CD14-positive monocyte (primary cell): ENCODE results near the gene PTTG1IP. TPM values are rescaled to one million over a fixed set of nuclear protein-coding genes. Genes with fewer than 3 reads are reported as not detected.

ENCODE experiments used
- DNase-seq, 3 donors: peaks; one replicate each; pipeline ENCODE4 v3.0.0-alpha.2; 2011 to 2022
- H2AFZ ChIP-seq: 2 replicates; pipeline ENCODE4 v1.6.0; 2012; ENCODE audit warnings: mild to moderate bottlenecking, low read depth, low read length, inconsistent platforms; ENCODE audit not compliant: insufficient read depth, poor library complexity, severe bottlenecking
- H3K27ac ChIP-seq, 2 donors: 1 replicate in 1 of 2; 2 replicates in 1 of 2; pipeline ENCODE4 v1.5.1; 2012 to 2013; ENCODE audit warnings: low read length in 2 of 2, control low read depth in 1 of 2, inconsistent platforms in 1 of 2, low read depth in 1 of 2, mild to moderate bottlenecking in 1 of 2
- H3K27me3 ChIP-seq, 2 donors: one replicate each; pipeline versions ENCODE4 v1.6.0 to v1.6.1; 2011 to 2013; ENCODE audit warnings: low read length in 2 of 2; ENCODE audit not compliant: control insufficient read depth in 2 of 2, insufficient read depth in 2 of 2
- H3K36me3 ChIP-seq, 2 donors: replicated peaks in 1 of 2; 1 replicate in 1 of 2; 2 replicates in 1 of 2; pipeline versions ENCODE4 v1.5.1 to v1.6.1; 2012 to 2013; ENCODE audit warnings: low read length in 2 of 2, control low read depth in 1 of 2, inconsistent platforms in 1 of 2, mild to moderate bottlenecking in 1 of 2; ENCODE audit not compliant: insufficient read depth in 2 of 2, control insufficient read depth in 1 of 2
- H3K4me1 ChIP-seq, 2 donors: 1 replicate in 1 of 2; 2 replicates in 1 of 2; pipeline versions ENCODE4 v1.5.1 to v1.6.1; 2012 to 2013; ENCODE audit warnings: low read length in 2 of 2, control low read depth in 1 of 2, inconsistent platforms in 1 of 2, mild to moderate bottlenecking in 1 of 2, moderate library complexity in 1 of 2; ENCODE audit not compliant: insufficient read depth in 2 of 2, control insufficient read depth in 1 of 2
- H3K4me2 ChIP-seq: replicated peaks from 2 replicates; pipeline ENCODE3; 2012; ENCODE audit warnings: low read length, moderate library complexity, mild to moderate bottlenecking; ENCODE audit not compliant: poor library complexity, severe bottlenecking; ENCODE audit errors: extremely low read depth
- H3K4me3 ChIP-seq, 3 experiments: fragments of 200-600 bp in 1 of 3; sonication (generic) in 1 of 3; replicated peaks in 1 of 3; 1 replicate in 2 of 3; 2 replicates in 1 of 3; pipeline ENCODE4 v1.5.1; 2011 to 2013; ENCODE audit warnings: low read length in 3 of 3, mild to moderate bottlenecking in 3 of 3, control low read depth in 2 of 3, low read depth in 2 of 3, inconsistent platforms in 1 of 3, moderate library complexity in 1 of 3
- H3K79me2 ChIP-seq: 2 replicates; pipeline ENCODE4 v1.6.0; 2012; ENCODE audit warnings: mild to moderate bottlenecking, control low read depth, inconsistent platforms, low read length, moderate library complexity; ENCODE audit not compliant: insufficient read depth
- H3K9ac ChIP-seq: 2 replicates; pipeline ENCODE4 v1.6.0; 2017; ENCODE audit warnings: low read length, mild to moderate bottlenecking; ENCODE audit not compliant: insufficient read depth, poor library complexity, severe bottlenecking
- H3K9me3 ChIP-seq, 2 donors: replicated peaks in 1 of 2; 1 replicate in 1 of 2; 2 replicates in 1 of 2; pipeline versions ENCODE4 v1.5.1 to v1.6.1; 2012 to 2013; ENCODE audit warnings: low read length in 2 of 2, control low read depth in 1 of 2; ENCODE audit not compliant: control insufficient read depth in 1 of 2, insufficient read depth in 1 of 2
- H4K20me1 ChIP-seq: 2 replicates; pipeline ENCODE4 v1.6.0; 2012; ENCODE audit warnings: mild to moderate bottlenecking, low read length, control low read depth, moderate library complexity; ENCODE audit not compliant: insufficient read depth
- H3K27ac Mint-ChIP-seq, 7 donors: one replicate each; pipeline ENCODE4 v1.8.0; 2020; ENCODE audit warnings: mild to moderate bottlenecking in 7 of 7, mixed read lengths in 7 of 7, moderate library complexity in 6 of 7, inconsistent platforms in 2 of 7
- H3K27me3 Mint-ChIP-seq, 3 donors: one replicate each; pipeline ENCODE4 v1.8.0; 2021 to 2022; ENCODE audit warnings: low read depth in 3 of 3, mild to moderate bottlenecking in 3 of 3, mixed read lengths in 3 of 3, moderate library complexity in 3 of 3, inconsistent platforms in 1 of 3
- H3K36me3 Mint-ChIP-seq, 2 donors: one replicate each; pipeline ENCODE4 v1.8.0; 2020; ENCODE audit warnings: mixed read lengths in 2 of 2, inconsistent platforms in 1 of 2, mild to moderate bottlenecking in 1 of 2
- H3K4me1 Mint-ChIP-seq: one replicate; pipeline ENCODE4 v1.8.0; 2020; ENCODE audit warnings: mild to moderate bottlenecking, mixed read lengths
- H3K4me3 Mint-ChIP-seq, 2 donors: one replicate each; pipeline ENCODE4 v1.8.0; 2020; ENCODE audit warnings: mild to moderate bottlenecking in 2 of 2, mixed read lengths in 2 of 2, moderate library complexity in 1 of 2
- H3K9me3 Mint-ChIP-seq, 7 donors: one replicate each; pipeline ENCODE4 v1.8.0; 2020 to 2022; ENCODE audit warnings: mixed read lengths in 7 of 7, mild to moderate bottlenecking in 6 of 7, moderate library complexity in 6 of 7, inconsistent platforms in 2 of 7
- WGBS: methylation state at CpG from one replicate; pipeline ENCODE4 v1.1.5; 2013; ENCODE audit warnings: missing lambda C conversion rate; ENCODE audit not compliant: insufficient coverage; 5-methylcytosine and 5-hydroxymethylcytosine counted together
- intact Hi-C, 2 donors: fragments of 100-400 bp; cut with micrococcal nuclease; formaldehyde crosslinking; loops; one replicate each; pipeline versions ENCODE4 v1.15.0 to v1.15.1; 2023
- polyA plus RNA-seq, 3 donors: library from polyadenylated mRNA; depleted of rRNA in 1 of 3; unstranded in 2 of 3; stranded (reverse) in 1 of 3; fragments of 300-500 nt in 2 of 3; fragments of >200 nt in 1 of 3; fragmentation: Illumina TruSeq in 2 of 3; gene quantifications; 1 replicate in 2 of 3; 2 replicates in 1 of 3; pipeline ENCODE4 v1.2.3, GENCODE V29; 2012 to 2021
- TF ChIP-seq, protein P1 (sequence below): fragments of 200-600 bp; IDR thresholded peaks from one replicate; pipeline ENCODE4 v1.8.0; 2022; ENCODE audit warnings: antibody characterized with exemption, mild to moderate bottlenecking

PTTG1IP gene
- polyA plus RNA-seq, 3 donors: 118 to 238 (median 206) TPM

- Histone ChIP-seq H3K36me3 (no peaks in the 10 kb centered on the region), H2AFZ (no peak overlapping the region), H3K4me3 (peak overlapping the region in 1 of 3 experiments; percentile 54), H3K4me1 (peaks cover 87 to 93% of the 10 kb centered on the region in 2 donors), H3K79me2 (peaks cover 41% of the 10 kb centered on the region), H3K4me2 (peak overlapping the region; percentile 66), H3K9ac (no peak overlapping the region), H3K27me3 (no peaks in the 10 kb centered on the region), H4K20me1 (no peaks in the 10 kb centered on the region), H3K9me3 (no peaks in the 10 kb centered on the region), H3K27ac (peak overlapping the region; percentile 75 to 88)
- Mint-ChIP-seq H3K36me3 (no peaks in the 10 kb centered on the region), H3K9me3 (no peaks in the 10 kb centered on the region), H3K27me3 (peaks cover 0 to 3% (median 0%) of the 10 kb centered on the region in 3 donors), H3K27ac (peak overlapping the region; percentile 93 to 99 (median 96)), H3K4me3 (peak overlapping the region; percentile 16 to 49), H3K4me1 (peaks cover 80% of the 10 kb centered on the region)
- DNase-seq: peak; percentile 85 to 96 (median 96)
- 0% methylated on average over 6 of the region's 13 CpGs for WGBS
- intact Hi-C loops: loop anchor here in 1 of 2 donors (2.0 kb wide), 2 partner anchors 14 to 46 kb away; no protein-coding TSS in a partner anchor
- TF ChIP-seq, protein P1, sequence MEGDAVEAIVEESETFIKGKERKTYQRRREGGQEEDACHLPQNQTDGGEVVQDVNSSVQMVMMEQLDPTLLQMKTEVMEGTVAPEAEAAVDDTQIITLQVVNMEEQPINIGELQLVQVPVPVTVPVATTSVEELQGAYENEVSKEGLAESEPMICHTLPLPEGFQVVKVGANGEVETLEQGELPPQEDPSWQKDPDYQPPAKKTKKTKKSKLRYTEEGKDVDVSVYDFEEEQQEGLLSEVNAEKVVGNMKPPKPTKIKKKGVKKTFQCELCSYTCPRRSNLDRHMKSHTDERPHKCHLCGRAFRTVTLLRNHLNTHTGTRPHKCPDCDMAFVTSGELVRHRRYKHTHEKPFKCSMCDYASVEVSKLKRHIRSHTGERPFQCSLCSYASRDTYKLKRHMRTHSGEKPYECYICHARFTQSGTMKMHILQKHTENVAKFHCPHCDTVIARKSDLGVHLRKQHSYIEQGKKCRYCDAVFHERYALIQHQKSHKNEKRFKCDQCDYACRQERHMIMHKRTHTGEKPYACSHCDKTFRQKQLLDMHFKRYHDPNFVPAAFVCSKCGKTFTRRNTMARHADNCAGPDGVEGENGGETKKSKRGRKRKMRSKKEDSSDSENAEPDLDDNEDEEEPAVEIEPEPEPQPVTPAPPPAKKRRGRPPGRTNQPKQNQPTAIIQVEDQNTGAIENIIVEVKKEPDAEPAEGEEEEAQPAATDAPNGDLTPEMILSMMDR: no peak
Measured at GRCh38 chr21:44878053-44878982, 4.8 kb upstream of the PTTG1IP start.

DNA sequence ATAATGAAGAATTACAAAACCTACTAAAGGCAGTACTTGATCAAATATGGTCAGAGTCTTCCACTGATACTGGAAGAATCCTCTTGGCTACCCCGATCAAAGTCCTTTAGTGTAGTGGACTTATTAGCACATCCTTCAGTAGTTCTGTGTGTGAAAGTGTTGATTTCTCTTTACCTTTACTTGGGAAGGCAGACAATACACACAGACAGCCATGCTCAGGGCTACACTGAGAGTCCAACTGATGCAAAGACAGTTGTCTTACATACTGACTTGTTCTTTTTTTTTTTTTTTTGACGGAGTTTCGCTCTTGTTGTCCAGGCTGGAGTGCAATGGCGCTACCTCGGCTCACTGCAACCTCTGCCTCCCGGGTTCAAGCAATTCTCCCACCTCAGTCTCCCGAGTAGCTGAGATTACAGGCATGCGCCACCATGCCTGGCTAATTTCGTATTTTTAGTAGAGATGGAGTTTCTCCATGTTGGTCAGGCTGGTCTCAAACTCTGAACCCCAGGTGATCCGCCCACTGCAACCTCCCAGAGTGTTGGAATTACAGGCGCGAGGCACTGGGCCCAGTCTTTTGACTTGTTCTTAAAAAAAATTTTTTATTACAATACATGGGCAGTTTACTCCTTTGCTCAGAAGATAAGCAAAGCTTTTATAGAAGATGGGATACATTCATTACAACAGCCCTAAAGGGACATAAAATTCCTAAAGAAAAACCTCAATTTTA, 3.5 kb upstream of the PTTG1IP start:
- no peaks in the 10 kb centered on the region for H3K36me3 ChIP-seq
- DNase-seq: no peak
- H3K9me3 Mint-ChIP-seq: peaks cover 0 to 3% (median 0%) of the 10 kb centered on the region in 7 donors
- intact Hi-C loops: no loop called here
- H3K4me2 ChIP-seq: peak overlapping the region; percentile 66
- no CpG with 5 or more reads among the region's 12 CpGs for WGBS
- peaks cover 81 to 89% of the 10 kb centered on the region in 2 donors for H3K4me1 ChIP-seq
- H3K4me3 Mint-ChIP-seq: no peak overlapping the region
- H3K27me3 ChIP-seq: no peaks in the 10 kb centered on the region
- H3K4me3 ChIP-seq: peak overlapping the region in 1 of 3 experiments; percentile 92
- no peaks in the 10 kb centered on the region for H3K36me3 Mint-ChIP-seq
- peaks cover 74% of the 10 kb centered on the region for H3K4me1 Mint-ChIP-seq
- TF ChIP-seq, protein P1: no peak
- peak overlapping the region; percentile 93 to 99 (median 96) for H3K27ac Mint-ChIP-seq
- H4K20me1 ChIP-seq: peaks cover 11% of the 10 kb centered on the region
- no peak overlapping the region for H2AFZ ChIP-seq
- peaks cover 0 to 3% (median 0%) of the 10 kb centered on the region in 3 donors for H3K27me3 Mint-ChIP-seq
- peaks cover 45% of the 10 kb centered on the region for H3K79me2 ChIP-seq
- H3K9me3 ChIP-seq: no peaks in the 10 kb centered on the region
- H3K9ac ChIP-seq: no peak overlapping the region
- H3K27ac ChIP-seq: peak overlapping the region; percentile 46 to 88
